Ecto neural progenitor cell (in vitro differentiated cells): Measurements from ENCODE around the gene CREM.
"Not testable (repeated sequence)": the region's sequence is repeated elsewhere in the genome, so short reads cannot be mapped to it uniquely, and the experiment has no call there.

Experiments
- DNase-seq: peaks from one replicate; pipeline ENCODE4 v3.0.0-alpha.2; 2018; ENCODE audit warnings: low spot score

Gene CREM

GRCh38 chr10:35126530-35127288, at the start of gene CREM:
Gene CREM, plus strand, starts transcription at chr10:35126846. Its CDS starts 10,990 bp downstream, at chr10:35137836.
- DNase-seq = peak; percentile 99

GRCh38 chr10:35079265-35079664, 47.4 kb upstream of the CREM start:
- no peak for DNase-seq

GRCh38 chr10:35079763-35080162, 46.9 kb upstream of the CREM start:
- DNase-seq = no peak

GRCh38 chr10:35080261-35080660, 46.4 kb upstream of the CREM start:
- not testable (repeated sequence) for DNase-seq

DNA sequence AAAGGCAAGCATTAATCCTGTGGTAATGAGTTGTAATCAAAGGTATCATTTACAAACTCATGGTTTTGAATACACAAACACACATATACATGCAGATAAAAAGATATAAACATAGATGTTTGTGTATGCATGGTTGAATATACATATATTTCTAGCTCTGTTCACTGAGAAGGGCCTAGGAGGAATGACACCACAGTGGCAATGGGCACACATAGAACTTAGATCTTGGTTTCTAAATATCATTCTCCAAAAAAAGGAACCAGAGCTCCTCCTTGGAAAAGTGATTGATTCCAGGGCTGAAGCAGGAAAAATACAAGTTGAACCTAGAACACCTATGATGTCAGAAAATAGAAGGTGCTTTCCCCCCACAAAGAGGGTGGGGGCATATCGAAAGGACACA, 43.4 kb upstream of the CREM start:
- no peak for DNase-seq

DNA sequence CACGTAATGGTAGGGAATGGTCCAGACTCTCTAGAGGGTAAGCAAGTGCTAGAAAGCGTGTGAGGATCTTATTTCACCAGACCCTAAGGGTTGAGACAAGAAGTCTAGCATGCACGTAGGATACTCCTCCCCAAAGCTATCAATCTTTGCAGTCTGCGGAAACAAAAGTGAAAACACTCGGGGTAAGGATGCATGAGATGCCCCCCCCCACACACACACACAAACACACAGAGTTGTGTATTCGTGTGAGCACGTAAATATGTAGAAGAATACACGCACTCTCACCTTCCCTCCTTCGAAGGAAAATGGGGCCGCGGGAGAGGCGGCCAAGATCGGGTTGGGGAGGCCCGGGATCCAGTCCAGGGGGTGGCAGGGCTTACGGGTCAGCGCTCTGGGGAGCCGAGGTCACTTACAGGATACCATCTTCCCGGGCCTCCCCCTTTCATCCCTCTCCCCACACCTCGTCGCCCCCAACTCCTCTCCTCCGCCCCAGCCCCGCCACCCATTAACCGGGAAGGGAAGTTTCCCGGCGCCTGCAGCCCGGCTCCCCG, 37.0 kb upstream of the CREM start:
- DNase-seq = no peak

DNA sequence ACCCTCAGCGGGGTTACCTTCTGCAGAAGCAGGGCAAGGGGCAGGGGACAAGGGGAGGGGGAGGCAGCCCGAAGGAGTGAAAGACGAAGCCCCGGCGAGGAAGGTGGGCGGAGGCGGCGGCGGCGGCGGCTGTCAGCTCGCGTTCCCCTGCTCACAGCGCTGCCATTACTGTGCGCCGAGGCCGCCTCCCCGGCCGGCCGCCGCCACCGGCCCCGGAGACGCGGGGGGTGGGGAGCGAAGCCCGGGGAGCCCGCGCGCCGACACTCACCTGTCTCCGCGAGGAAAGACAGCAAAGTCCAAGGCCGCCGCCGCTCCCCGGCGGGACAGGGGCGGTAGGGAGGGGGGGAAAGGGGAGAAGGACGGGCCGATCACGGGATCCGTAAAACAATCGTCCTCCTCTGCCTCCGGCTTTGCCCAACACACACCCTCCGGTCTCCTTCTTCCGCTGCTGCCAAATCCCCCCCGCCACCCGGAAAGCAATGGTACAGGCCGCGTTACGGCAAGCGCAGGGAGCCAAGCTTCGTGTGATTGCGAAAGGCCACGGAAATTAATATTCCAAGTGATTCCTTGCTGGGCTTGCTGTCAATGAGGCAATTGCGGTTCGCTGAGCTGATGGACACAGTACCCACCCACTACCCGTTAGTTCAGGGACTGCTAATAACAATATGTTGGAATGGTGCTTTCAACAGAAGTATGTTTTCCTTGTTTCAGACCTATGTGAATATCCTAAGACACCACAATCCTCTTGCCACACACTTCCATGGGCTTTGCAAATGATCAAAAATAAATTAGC, 36.3 kb upstream of the CREM start, which contains the start of gene CUL2:
CUL2 (minus strand) TSS at position 180 of the 793 bp plus-strand sequence. CDS start 19,024 bp downstream, outside the sequence.
- peak; percentile 96 for DNase-seq

DNA sequence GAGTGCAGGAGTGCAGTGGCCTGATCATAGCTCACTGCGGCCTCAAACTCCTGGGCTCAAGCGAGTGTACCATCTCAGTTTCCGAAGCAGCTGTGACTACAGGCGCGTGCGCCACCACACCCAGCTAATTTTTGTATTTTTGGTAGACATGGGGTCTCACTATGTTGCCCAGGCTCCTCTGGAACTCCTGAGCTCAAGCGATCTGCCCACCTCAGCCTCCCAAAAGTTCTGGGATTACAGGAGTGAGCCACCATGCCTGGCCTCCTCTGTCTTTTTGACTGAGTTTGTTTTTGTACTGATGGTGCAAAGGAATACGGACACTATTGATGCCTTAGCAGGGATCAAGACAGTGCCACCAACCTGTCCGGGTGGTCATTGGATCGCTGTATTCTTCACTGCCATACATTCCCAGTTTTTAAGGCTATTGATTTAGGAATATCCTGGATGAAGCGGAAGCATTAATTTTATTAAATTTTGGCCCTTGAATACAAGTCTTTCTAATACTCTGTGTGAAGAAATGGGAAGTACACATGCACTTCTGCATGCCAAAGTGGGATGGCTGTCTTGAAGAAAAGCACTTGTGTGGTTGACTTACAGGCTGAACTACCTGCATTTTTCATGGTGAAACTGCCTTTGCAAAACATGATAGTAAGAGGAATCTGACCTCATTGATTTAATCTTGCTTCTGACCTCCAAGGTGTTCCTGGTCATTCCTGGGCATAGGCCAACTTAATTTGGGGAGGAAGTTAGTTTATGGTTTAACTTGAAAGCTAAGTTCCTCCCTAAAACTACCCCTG, 34.5 kb upstream of the CREM start:
- no peak for DNase-seq

- no peak for DNase-seq
Measured at GRCh38 chr10:35092851-35093250, 33.8 kb upstream of the CREM start.

- DNase-seq = no peak
Measured at GRCh38 chr10:35096312-35096711, 30.3 kb upstream of the CREM start.

- no peak for DNase-seq
Measured at GRCh38 chr10:35097510-35097909, 29.1 kb upstream of the CREM start.

DNA sequence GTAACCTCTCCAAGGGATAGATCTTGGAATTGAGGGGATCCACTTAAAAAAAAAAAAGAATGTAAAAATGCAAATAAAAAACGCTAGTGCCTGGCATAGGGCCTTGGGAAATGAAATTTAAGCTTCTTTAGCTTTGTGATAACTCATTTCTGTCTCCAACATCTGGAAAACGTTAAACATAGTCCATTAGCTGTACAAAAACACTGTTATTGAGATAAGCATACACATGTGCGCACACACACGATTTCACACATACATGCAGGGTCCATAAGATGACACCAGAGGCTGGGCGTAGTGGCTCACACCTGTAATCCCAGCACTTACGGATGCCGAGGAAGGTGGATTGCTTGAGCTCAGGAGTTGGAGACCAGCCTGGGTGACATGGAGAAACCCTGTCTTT, 22.8 kb upstream of the CREM start:
- no peak for DNase-seq

- no peak for DNase-seq
Measured at GRCh38 chr10:35112571-35112970, 14.1 kb upstream of the CREM start.

DNA sequence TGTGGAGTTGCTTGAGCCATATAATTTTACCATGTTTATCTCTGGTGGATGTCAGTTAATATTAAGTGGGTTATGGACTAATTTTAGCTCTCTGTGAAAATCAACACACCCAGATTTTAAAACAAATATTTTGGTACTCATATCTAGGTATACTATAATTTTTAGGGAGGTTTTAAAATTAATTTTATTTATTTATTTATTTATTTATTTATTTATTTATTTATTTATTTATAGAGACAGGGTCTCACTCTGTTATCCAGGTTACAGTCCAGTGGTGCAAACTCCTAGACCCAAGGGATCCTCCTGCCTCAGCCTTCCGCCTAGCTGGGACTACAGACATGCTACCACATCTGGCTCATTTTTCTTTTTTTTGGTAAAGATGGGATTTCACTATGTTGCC, 7.3 kb upstream of the CREM start:
- DNase-seq = no peak

DNA sequence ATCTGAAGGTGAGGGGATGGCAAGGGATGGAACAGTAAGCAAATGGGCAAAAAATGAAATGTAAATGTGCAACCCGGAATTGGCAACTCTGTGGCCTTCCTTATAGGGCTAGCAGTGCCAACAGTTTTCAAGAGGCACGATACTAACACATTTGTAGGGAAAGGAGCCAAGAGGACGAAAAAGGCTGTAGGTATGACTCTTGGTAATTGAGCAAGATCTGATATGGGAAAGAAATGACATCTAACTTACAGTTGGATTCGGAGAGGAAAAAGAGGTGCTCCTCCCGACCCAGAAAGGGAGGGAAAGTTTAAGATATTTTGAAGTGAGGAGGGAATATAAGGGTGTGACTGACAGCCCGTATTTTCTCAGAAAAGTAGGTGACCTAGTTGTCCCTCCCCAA, 2.1 kb upstream of the CREM start:
- DNase-seq = no peak

GRCh38 chr10:35126062-35126529, 550 bp upstream of the CREM start:
- no peak for DNase-seq

DNA sequence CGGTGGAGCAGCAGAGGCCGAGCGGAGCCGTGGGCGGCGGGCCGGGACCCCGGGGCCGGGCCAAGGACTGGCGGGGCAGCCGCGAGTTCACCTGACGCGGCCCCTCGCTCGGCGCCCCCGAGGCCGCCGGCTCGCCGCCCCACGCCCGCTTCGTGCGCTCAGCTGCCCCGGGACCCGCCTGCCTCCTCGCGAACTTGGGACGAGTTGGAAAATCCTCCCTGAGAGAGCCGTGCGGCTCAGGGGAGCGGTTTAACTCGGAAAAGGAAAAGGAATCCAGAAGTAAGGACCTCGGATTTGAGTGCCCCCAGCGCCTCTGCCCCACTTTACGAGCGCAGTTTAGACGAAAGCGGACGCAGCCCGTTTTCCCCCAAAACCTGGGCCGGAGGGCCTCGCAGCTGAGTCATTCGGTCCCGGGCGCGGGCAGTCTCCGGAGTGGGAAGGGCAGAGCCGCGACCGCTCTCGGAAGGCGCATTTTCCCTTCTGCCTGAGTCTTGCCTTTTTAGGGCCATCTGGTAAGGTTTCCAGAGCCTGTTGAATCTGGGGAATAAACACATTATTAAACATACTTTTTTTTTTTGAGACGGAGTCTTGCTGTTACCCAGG, 744 bp downstream of the CREM start:
- DNase-seq = no peak

DNA sequence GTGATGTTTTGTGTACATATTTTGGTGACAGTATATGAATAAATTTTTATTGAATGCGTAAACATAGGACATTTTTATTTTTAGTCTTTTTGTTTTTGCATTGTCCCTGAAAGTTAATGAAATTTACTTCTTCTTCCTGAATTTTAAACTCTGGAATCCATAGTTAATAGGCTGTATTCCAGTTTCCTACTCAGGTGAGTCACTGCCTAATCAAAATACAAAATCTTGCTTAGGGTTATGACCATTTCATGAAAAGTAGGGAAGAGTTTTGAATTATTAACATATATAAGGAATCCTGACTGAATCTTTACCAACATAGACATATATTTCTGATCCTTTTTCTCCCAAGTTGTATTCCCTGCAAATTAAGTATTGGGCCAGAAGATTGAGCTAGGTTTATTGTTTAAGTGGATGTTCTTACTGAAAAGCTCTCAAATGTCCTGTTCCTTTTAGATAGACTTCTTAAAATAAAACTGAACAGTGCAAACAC, 2.6 kb downstream of the CREM start:
- DNase-seq = no peak

DNA sequence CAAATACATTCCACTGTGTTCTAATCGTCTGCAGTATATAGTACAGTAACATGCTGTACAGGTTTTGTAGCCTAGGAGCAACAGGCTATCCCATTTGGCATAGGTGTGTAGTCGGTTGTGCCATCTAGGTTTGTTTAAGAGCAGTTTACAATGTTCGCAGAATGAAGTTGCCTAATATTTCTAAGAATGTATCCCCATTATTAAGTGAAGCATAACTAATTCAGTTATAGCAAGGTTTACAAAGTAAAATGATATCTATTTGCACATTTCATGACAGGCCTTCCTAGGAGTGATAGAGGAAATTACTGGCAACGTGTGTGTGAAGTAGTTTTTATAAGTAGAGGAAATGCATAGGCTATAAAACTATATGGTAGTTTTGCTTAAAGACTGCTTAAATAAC, 4.0 kb downstream of the CREM start:
- no peak for DNase-seq

- DNase-seq = no peak
Measured at GRCh38 chr10:35132727-35133126, 6.1 kb downstream of the CREM start.

DNA sequence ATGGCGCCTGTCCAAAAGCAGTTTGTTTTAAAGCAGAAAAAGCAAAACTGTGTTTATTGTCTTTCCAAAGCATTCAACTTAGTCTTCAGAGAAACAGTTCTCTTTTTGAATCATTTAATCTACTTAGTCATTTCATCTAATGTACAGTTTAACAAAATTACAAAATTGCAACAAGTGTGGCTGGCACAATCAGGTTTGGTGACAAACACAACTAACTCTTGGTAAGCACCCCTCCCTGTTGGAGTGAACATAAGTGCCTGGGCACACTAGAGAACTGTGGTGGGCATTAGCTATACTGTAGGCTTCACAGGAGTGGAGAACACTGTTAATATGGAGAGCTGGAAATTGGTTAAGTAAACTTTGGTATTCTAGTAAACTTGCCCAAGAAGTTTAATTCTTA, 6.9 kb downstream of the CREM start:
- no peak for DNase-seq
